Measurements from ENCODE around the gene SIN3A.
"Not testable (repeated sequence)": the region's sequence is repeated elsewhere in the genome, so short reads cannot be mapped to it uniquely, and the experiment has no call there.

Gene SIN3A

GRCh38 chr15:75450307-75451201, 936 bp downstream of the SIN3A start:
- TF ChIP-seq CTCF (IDR thresholded peaks at IDR 0.05; ENCODE audit: control insufficient read depth, insufficient read depth, low read depth, low read length, missing control alignments): no peak
- DNase-seq (ENCODE audit: low read depth): peak; percentile 85
- H3K4me3 ChIP-seq (ENCODE audit: control insufficient read depth, low read depth, low read length): peak overlapping the region; percentile 64

GRCh38 chr15:75449585-75450306, 1.7 kb downstream of the SIN3A start:
- no peak for TF ChIP-seq CTCF (IDR thresholded peaks at IDR 0.05; ENCODE audit: control insufficient read depth, insufficient read depth, low read depth, low read length, missing control alignments)
- no peak for DNase-seq (ENCODE audit: low read depth)
- H3K4me3 ChIP-seq (ENCODE audit: control insufficient read depth, low read depth, low read length): peak overlapping the region; percentile 64

GRCh38 chr15:75448171-75448570, 3.3 kb downstream of the SIN3A start:
- not testable (repeated sequence) for DNase-seq (ENCODE audit: low read depth); H3K4me3 ChIP-seq (ENCODE audit: control insufficient read depth, low read depth, low read length)

GRCh38 chr15:75446151-75446550, 5.3 kb downstream of the SIN3A start:
- no peak for DNase-seq (ENCODE audit: low read depth)
- no peak for TF ChIP-seq CTCF (IDR thresholded peaks at IDR 0.05; ENCODE audit: control insufficient read depth, insufficient read depth, low read depth, low read length, missing control alignments)
- H3K4me3 ChIP-seq (ENCODE audit: control insufficient read depth, low read depth, low read length): no peak overlapping the region

GRCh38 chr15:75445324-75445723, 6.2 kb downstream of the SIN3A start:
- not testable (repeated sequence) for H3K4me3 ChIP-seq (ENCODE audit: control insufficient read depth, low read depth, low read length)

GRCh38 chr15:75443972-75444453, 7.5 kb downstream of the SIN3A start:
- H3K4me3 ChIP-seq (ENCODE audit: control insufficient read depth, low read depth, low read length); DNase-seq (ENCODE audit: low read depth): not testable (repeated sequence)

More at GRCh38 chr15:75445324-75445723, 6.2 kb downstream of the SIN3A start:
- DNase-seq (ENCODE audit: low read depth): not testable (repeated sequence)

GRCh38 chr15:75437721-75438120, 13.8 kb downstream of the SIN3A start:
- no peak for TF ChIP-seq CTCF (IDR thresholded peaks at IDR 0.05; ENCODE audit: control insufficient read depth, insufficient read depth, low read depth, low read length, missing control alignments)
- DNase-seq (ENCODE audit: low read depth): no peak
- no peak overlapping the region for H3K4me3 ChIP-seq (ENCODE audit: control insufficient read depth, low read depth, low read length)

- TF ChIP-seq CTCF (IDR thresholded peaks at IDR 0.05; ENCODE audit: control insufficient read depth, insufficient read depth, low read depth, low read length, missing control alignments): no peak
- DNase-seq (ENCODE audit: low read depth): no peak
- no peak overlapping the region for H3K4me3 ChIP-seq (ENCODE audit: control insufficient read depth, low read depth, low read length)
These were observed 14.6 kb downstream of the SIN3A start for GRCh38 chr15:75436881-75437280.

All from AG09309 (cell line).